Measurements from ENCODE around the gene PTPN7. TPM values are rescaled to one million over a fixed set of nuclear protein-coding genes. Genes with fewer than 3 reads are reported as not detected.

The PTPN7 gene
- total and polyA plus RNA-seq, 2 donors (not counting 3 experiments of a cell fraction or from before 2014, with no cell fraction given): 0.86 to 1.8 TPM

- H3K4me1 ChIP-seq (ENCODE audit: control insufficient read depth, extremely low read depth, insufficient read depth, low read length): no peaks in the 10 kb centered on the region
- H3K4me3 ChIP-seq (replicated peaks in 1 of 3; ENCODE audit: insufficient read depth in 1 of 3, low read depth in 1 of 3, low read length in 3 of 3): no peak overlapping the region
- H3K4me2 ChIP-seq (ENCODE audit: insufficient read depth, low read length): no peak overlapping the region
- TF ChIP-seq MYC (IDR thresholded peaks at IDR 0.05; ENCODE audit: low read depth, low read length) (no peak), GATA2 (IDR thresholded peaks at IDR 0.05; ENCODE audit: insufficient read depth, insufficient read length, low read depth, low read length) (no peak), POLR2A (IDR thresholded peaks at IDR 0.05; ENCODE audit: low read depth, low read length) (no peak), JUN (IDR thresholded peaks at IDR 0.05; ENCODE audit: borderline replicate concordance, insufficient read depth, insufficient read length, low read depth) (no peak)
- no peaks in the 10 kb centered on the region for H4K20me1 ChIP-seq (replicated peaks; ENCODE audit: control insufficient read depth, extremely low read depth, insufficient read depth, low read length)
- BruUV-seq (replicated peaks): no TSS peak
- ChIA-PET POLR2A (no interaction called here), CTCF (interaction anchor here (0.6 to 3.5 kb wide), 9 partner anchors 8 to 114 kb away, joined by 3 to 16 read pairs (median 3); no protein-coding TSS in a partner anchor)
- H3K9ac ChIP-seq (replicated peaks; ENCODE audit: extremely low read depth, insufficient read depth, low read length): no peak overlapping the region
- intact Hi-C loops (cut with micrococcal nuclease): no loop called here
- dilution Hi-C loops (cut with MboI; ENCODE audit: extremely low pct_ligation_motif_present, low sequenced_read_pairs): no loop called here
- H2AFZ ChIP-seq (ENCODE audit: low read depth, low read length): no peak overlapping the region
- no peaks in the 10 kb centered on the region for H3K9me1 ChIP-seq (replicated peaks; ENCODE audit: control insufficient read depth, extremely low read depth, insufficient read depth, low read length)
- H3K27ac ChIP-seq (ENCODE audit: insufficient read depth, low read depth, low read length): no peak overlapping the region
- H3K79me2 ChIP-seq (ENCODE audit: control insufficient read depth, insufficient read depth, low read length): no peaks in the 10 kb centered on the region
- DNase-seq (ENCODE audit: low read depth, low spot score) (no peak), FAIRE-seq (no peak)
- no peaks in the 10 kb centered on the region for H3K36me3 ChIP-seq (ENCODE audit: control insufficient read depth in 2 of 2, extremely low read depth in 1 of 2, insufficient read depth in 2 of 2, low read length in 2 of 2)
- H3K9me3 ChIP-seq (replicated peaks; ENCODE audit: control insufficient read depth, insufficient read depth, low read length): no peaks in the 10 kb centered on the region
- peaks cover 0 to 3% of the 10 kb centered on the region in 2 experiments for H3K27me3 ChIP-seq (ENCODE audit: control insufficient read depth in 2 of 2, insufficient read depth in 2 of 2, low read length in 2 of 2)
Observed at GRCh38 chr1:202113690-202114300, 46.6 kb downstream of the PTPN7 start.

- Histone ChIP-seq H3K4me2 (ENCODE audit: insufficient read depth, low read length) (no peak overlapping the region), H3K27me3 (ENCODE audit: control insufficient read depth in 2 of 2, insufficient read depth in 2 of 2, low read length in 2 of 2) (peaks cover 0 to 3% of the 10 kb centered on the region in 2 experiments), H2AFZ (ENCODE audit: low read depth, low read length) (no peak overlapping the region), H4K20me1 (replicated peaks; ENCODE audit: control insufficient read depth, extremely low read depth, insufficient read depth, low read length) (no peaks in the 10 kb centered on the region), H3K79me2 (ENCODE audit: control insufficient read depth, insufficient read depth, low read length) (no peaks in the 10 kb centered on the region), H3K9me3 (replicated peaks; ENCODE audit: control insufficient read depth, insufficient read depth, low read length) (no peaks in the 10 kb centered on the region), H3K4me3 (replicated peaks in 1 of 3; ENCODE audit: insufficient read depth in 1 of 3, low read depth in 1 of 3, low read length in 3 of 3) (no peak overlapping the region), H3K27ac (ENCODE audit: insufficient read depth, low read depth, low read length) (no peak overlapping the region), H3K36me3 (ENCODE audit: control insufficient read depth in 2 of 2, extremely low read depth in 1 of 2, insufficient read depth in 2 of 2, low read length in 2 of 2) (no peaks in the 10 kb centered on the region), H3K9ac (replicated peaks; ENCODE audit: extremely low read depth, insufficient read depth, low read length) (no peak overlapping the region), H3K9me1 (replicated peaks; ENCODE audit: control insufficient read depth, extremely low read depth, insufficient read depth, low read length) (no peaks in the 10 kb centered on the region), H3K4me1 (ENCODE audit: control insufficient read depth, extremely low read depth, insufficient read depth, low read length) (no peaks in the 10 kb centered on the region)
- FAIRE-seq: no peak
- dilution Hi-C loops (cut with MboI; ENCODE audit: extremely low pct_ligation_motif_present, low sequenced_read_pairs): no loop called here
- ChIA-PET POLR2A (no interaction called here), CTCF (interaction anchor here (0.7 to 3.5 kb wide), 8 partner anchors 8 to 114 kb away, joined by 3 to 16 read pairs (median 4); no protein-coding TSS in a partner anchor)
- DNase-seq (ENCODE audit: low read depth, low spot score): no peak
- no peak for TF ChIP-seq GATA2 (IDR thresholded peaks at IDR 0.05; ENCODE audit: insufficient read depth, insufficient read length, low read depth, low read length)
- TF ChIP-seq MAX (IDR thresholded peaks at IDR 0.05; ENCODE audit: insufficient read depth, insufficient read length): no peak
- TF ChIP-seq CTCF (IDR thresholded peaks at IDR 0.05; ENCODE audit: extremely low read depth in 1 of 2, insufficient read depth in 1 of 2, low read depth in 1 of 2, low read length in 2 of 2): no peak
- TF ChIP-seq MYC (IDR thresholded peaks at IDR 0.05; ENCODE audit: low read depth, low read length): no peak
- TF ChIP-seq FOS (IDR thresholded peaks at IDR 0.05; ENCODE audit: borderline replicate concordance, insufficient read depth, low read length): no peak
- no peak for TF ChIP-seq JUN (IDR thresholded peaks at IDR 0.05; ENCODE audit: borderline replicate concordance, insufficient read depth, insufficient read length, low read depth)
- no peak for TF ChIP-seq POLR2A (IDR thresholded peaks at IDR 0.05; ENCODE audit: low read depth, low read length)
- TF ChIP-seq POLR2AphosphoS5 (IDR thresholded peaks at IDR 0.05; ENCODE audit: insufficient read depth, low read depth, low read length): no peak
- no peak for TF ChIP-seq EZH2 (IDR thresholded peaks at IDR 0.05; ENCODE audit: borderline replicate concordance, low read depth, low read length, severe bottlenecking)
- intact Hi-C loops (cut with micrococcal nuclease): no loop called here
- no TSS peak for BruUV-seq (replicated peaks)
Observed at GRCh38 chr1:202112859-202113689, 47.3 kb downstream of the PTPN7 start.

Measured in endothelial cell of umbilical vein (primary cell).